HEK293T (cell line): Measurements from ENCODE around the gene GMPR.

ENCODE experiments used
- ARNT ChIP-seq: fragments of 450-650 bp; IDR thresholded peaks from 2 replicates; pipeline ENCODE4 v1.6.1; 2017; ENCODE audit warnings: mild to moderate bottlenecking
- ELF4 ChIP-seq: fragments of 450-650 bp; IDR thresholded peaks from 2 replicates; pipeline ENCODE4 v1.6.1; 2017; ENCODE audit warnings: antibody characterized with exemption
- HDGF ChIP-seq: fragments of 450-650 bp; IDR thresholded peaks from 2 replicates; pipeline ENCODE4 v1.6.1; 2017; ENCODE audit warnings: antibody characterized with exemption, borderline replicate concordance
- SP1 ChIP-seq: fragments of 450-650 bp; IDR thresholded peaks from 2 replicates; pipeline ENCODE4 v1.6.1; 2017

- no peak for TF ChIP-seq ARNT
- no peak for TF ChIP-seq SP1
- TF ChIP-seq HDGF: no peak
- TF ChIP-seq ELF4: no peak
These were observed 5.3 kb downstream of the GMPR start for GRCh38 chr6:16243664-16244063.
